SK-N-SH (cell line): ENCODE results near the gene CDHR3. TPM values are rescaled to one million over a fixed set of nuclear protein-coding genes. Genes with fewer than 3 reads are reported as not detected.

Source experiments
- CTCF ChIA-PET: fragments of 300-600, 350-600 bp; formaldehyde crosslinking; extraction: SDS; loops from one replicate; lab custom pipeline; 2021; lab: Yijun Ruan, JAX
- POLR2A ChIA-PET: fragments of 350-600 bp; sonication (Branson Sonifier 250); formaldehyde crosslinking; extraction: SDS; loops from one replicate; lab custom pipeline; 2020; ENCODE audit warnings: antibody characterized with exemption, inconsistent platforms; lab: Yijun Ruan, JAX
- DNase-seq: peaks from one replicate; pipeline ENCODE4 v3.0.0; 2012
- H2AFZ ChIP-seq: fragments of 200-600 bp; sonication (generic); 2 replicates; pipeline ENCODE4 v1.8.1; 2016; ENCODE audit warnings: antibody characterized with exemption, mild to moderate bottlenecking, low read depth
- H3F3A ChIP-seq: fragments of 200-600 bp; sonication (generic); replicated peaks from 2 replicates; pipeline ENCODE3; 2016; ENCODE audit warnings: antibody characterized with exemption, mild to moderate bottlenecking; ENCODE audit not compliant: insufficient read depth
- H3K27ac ChIP-seq, 2 experiments: fragments of 200-500 bp in 1 of 2; fragments of 200-600 bp in 1 of 2; sonication (Bioruptor generic) in 1 of 2; sonication (generic), shearing (Covaris generic) in 1 of 2; 2 replicates each; pipeline versions ENCODE4 v1.5.1 to v1.6.1; 2014 to 2016; ENCODE audit warnings: low read depth in 2 of 2, inconsistent platforms in 1 of 2, low read length in 1 of 2, mild to moderate bottlenecking in 1 of 2, mixed read lengths in 1 of 2
- H3K27me3 ChIP-seq: fragments of 200-600 bp; sonication (generic), shearing (Covaris generic); 2 replicates; pipeline ENCODE4 v1.6.1; 2016; ENCODE audit warnings: mixed run types; ENCODE audit not compliant: insufficient read depth
- H3K36me3 ChIP-seq, 2 experiments: fragments of 200-500 bp in 1 of 2; fragments of 200-600 bp in 1 of 2; sonication (Bioruptor generic) in 1 of 2; sonication (generic) in 1 of 2; replicated peaks in 1 of 2; 2 replicates each; pipeline versions ENCODE3 to v1.5.1; 2014 to 2016; ENCODE audit warnings: low read length in 1 of 2, mild to moderate bottlenecking in 1 of 2; ENCODE audit not compliant: insufficient read depth in 2 of 2, control insufficient read depth in 1 of 2
- H3K4me1 ChIP-seq, 2 experiments: fragments of 200-500 bp in 1 of 2; fragments of 200-600 bp in 1 of 2; sonication (Bioruptor generic) in 1 of 2; sonication (generic), shearing (Covaris generic) in 1 of 2; 2 replicates each; pipeline versions ENCODE4 v1.5.1 to v1.6.1; 2014 to 2016; ENCODE audit warnings: low read depth in 1 of 2, low read length in 1 of 2, mixed run types in 1 of 2; ENCODE audit not compliant: insufficient read depth in 2 of 2, control insufficient read depth in 1 of 2
- H3K4me2 ChIP-seq: fragments of 200-600 bp; sonication (generic), shearing (Covaris generic); 2 replicates; pipeline ENCODE4 v1.6.1; 2017; ENCODE audit warnings: mixed run types
- H3K4me3 ChIP-seq, 2 experiments: fragments of 200-500 bp in 1 of 2; fragments of 200-600 bp in 1 of 2; sonication (Bioruptor generic) in 1 of 2; sonication (generic), shearing (Covaris generic) in 1 of 2; 2 replicates each; pipeline versions ENCODE4 v1.5.1 to v1.8.1; 2014 to 2016; ENCODE audit warnings: low read depth in 2 of 2, inconsistent platforms in 1 of 2, low read length in 1 of 2, mild to moderate bottlenecking in 1 of 2, mixed read lengths in 1 of 2, moderate library complexity in 1 of 2
- H3K79me2 ChIP-seq: fragments of 200-600 bp; sonication (generic); 2 replicates; pipeline ENCODE4 v1.8.1; 2017; ENCODE audit warnings: mild to moderate bottlenecking; ENCODE audit not compliant: insufficient read depth
- H3K9ac ChIP-seq: fragments of 200-600 bp; sonication (generic); 2 replicates; pipeline ENCODE4 v1.6.1; 2017; ENCODE audit warnings: mixed run types
- H3K9me2 ChIP-seq: fragments of 200-600 bp; sonication (generic); 2 replicates; pipeline ENCODE4 v1.6.1; 2017; ENCODE audit warnings: mixed run types
- H3K9me3 ChIP-seq: fragments of 200-600 bp; sonication (generic); 2 replicates; pipeline ENCODE4 v1.6.1; 2017; ENCODE audit warnings: mixed run types, mild to moderate bottlenecking, moderate library complexity
- H4K20me1 ChIP-seq: fragments of 200-600 bp; sonication (generic); 2 replicates; pipeline ENCODE4 v1.6.1; 2017; ENCODE audit warnings: mild to moderate bottlenecking, mixed run types; ENCODE audit not compliant: insufficient read depth
- EZH2phosphoT487 ChIP-seq: fragments of 200-600 bp; sonication (generic); IDR thresholded peaks from 2 replicates; pipeline ENCODE4 v1.6.1; 2017; ENCODE audit warnings: low read depth, mixed run types, mild to moderate bottlenecking, antibody characterized with exemption, moderate library complexity, borderline replicate concordance
- MXI1 ChIP-seq: IDR thresholded peaks from 2 replicates; pipeline ENCODE4 v1.6.1; 2012; ENCODE audit warnings: mild to moderate bottlenecking, low read depth, low read length, improper control_type of control experiment
- POLR2AphosphoS5 ChIP-seq: IDR thresholded peaks from 2 replicates; pipeline ENCODE4 v1.6.1; 2012; ENCODE audit warnings: low read depth, low read length
- RCOR1 ChIP-seq: fragments of 150-350 bp; IDR thresholded peaks from 2 replicates; pipeline ENCODE4 v1.6.1; 2017; ENCODE audit warnings: antibody characterized with exemption, low read length
- REST ChIP-seq: IDR thresholded peaks from 2 replicates; pipeline ENCODE4 v1.6.1; 2012; ENCODE audit warnings: mild to moderate bottlenecking, low read depth, low read length, moderate library complexity
- RXRA ChIP-seq: IDR thresholded peaks from 2 replicates; pipeline ENCODE4 v1.4.0; 2012; ENCODE audit warnings: low read depth, mild to moderate bottlenecking, borderline replicate concordance
- SMC3 ChIP-seq: IDR thresholded peaks from 2 replicates; pipeline ENCODE4 v1.6.1; 2012; ENCODE audit warnings: low read depth, low read length, improper control_type of control experiment
- TCF12 ChIP-seq: IDR thresholded peaks from 2 replicates; pipeline ENCODE4 v1.4.0; 2012
- USF2 ChIP-seq: fragments of 150-350 bp; IDR thresholded peaks from 2 replicates; pipeline ENCODE4 v1.6.1; 2017; ENCODE audit warnings: antibody characterized with exemption, low read length, low read depth, borderline replicate concordance
- ZBTB33 ChIP-seq: IDR thresholded peaks from 2 replicates; pipeline ENCODE4 v1.4.0; 2012; ENCODE audit warnings: low read depth, borderline replicate concordance
- whole genome bisulfite sequencing: methylation state at CpG from one replicate; pipeline ENCODE4 v1.1.6; 2017; ENCODE audit warnings: low lambda C conversion rate; 5-methylcytosine and 5-hydroxymethylcytosine counted together
- polyA plus RNA-seq, 3 experiments: library from polyadenylated mRNA; depleted of rRNA; stranded (reverse); fragments of >200 nt; gene quantifications; 2 replicates each; pipeline ENCODE4 v1.2.3, GENCODE V29; 2012

Gene CDHR3
- polyA plus RNA-seq, 1 of the 3 experiments (the other 2 are of a cell fraction) = 7.5 TPM

GRCh38 chr7:106022193-106022821 lies 59.2 kb downstream of the CDHR3 start:
- Histone ChIP-seq H4K20me1 (no peaks in the 10 kb centered on the region), H3K36me3 (no peaks in the 10 kb centered on the region), H3K4me1 (peaks cover 13 to 18% of the 10 kb centered on the region in 2 experiments; a peak in 1 of 4 replicates), H3K27ac (no peak overlapping the region), H3K27me3 (no peaks in the 10 kb centered on the region), H3K9me2 (no peaks in the 10 kb centered on the region), H3K9ac (no peak overlapping the region), H3F3A (no peaks in the 10 kb centered on the region), H2AFZ (no peak overlapping the region), H3K79me2 (no peaks in the 10 kb centered on the region), H3K9me3 (no peaks in the 10 kb centered on the region), H3K4me3 (no peak overlapping the region), H3K4me2 (no peak overlapping the region)
- no peak for DNase-seq
- CTCF ChIA-PET = interaction anchor here (1.1 to 8.6 kb wide), 8 partner anchors 9 to 1104 kb away, joined by 3 to 101 read pairs (median 4); no protein-coding TSS in a partner anchor
- WGBS = 87% methylated on average over 8 of the region's 8 CpGs
- POLR2A ChIA-PET = no interaction called here
- TF ChIP-seq ZBTB33 (no peak), TCF12 (no peak), SMC3 (no peak), POLR2AphosphoS5 (no peak), EZH2phosphoT487 (no peak), RCOR1 (no peak), REST (no peak), MXI1 (no peak), USF2 (no peak), RXRA (no peak)
